HepG2 (cell line): ENCODE results near the gene PHF10. TPM values are rescaled to one million over a fixed set of nuclear protein-coding genes. Genes with fewer than 3 reads are reported as not detected.
A peak's percentile ranks its signal among the peaks of the same experiment; 100 is the strongest.

Experiments
- ARID2 ChIP-seq: sonication (generic); formaldehyde crosslinking; IDR thresholded peaks from 2 replicates; pipeline ENCODE4 v1.8.1; 2022; ENCODE audit warnings: mild to moderate bottlenecking, missing genetic modification reagents, borderline replicate concordance
- ATF1 ChIP-seq: IDR thresholded peaks from 2 replicates; pipeline ENCODE4 v1.6.1; 2016; ENCODE audit warnings: mild to moderate bottlenecking, control low read depth
- CHCHD3 ChIP-seq: sonication (generic); formaldehyde crosslinking; IDR thresholded peaks from 2 replicates; pipeline ENCODE4 v1.8.0; 2022; ENCODE audit warnings: mild to moderate bottlenecking, missing genetic modification reagents, moderate library complexity
- FOXK1 ChIP-seq: sonication (generic); formaldehyde crosslinking; IDR thresholded peaks from 2 replicates; pipeline ENCODE4 v1.4.0; 2020; ENCODE audit warnings: low read depth, missing genetic modification reagents, borderline replicate concordance
- GATAD1 ChIP-seq: IDR thresholded peaks from 2 replicates; pipeline ENCODE4 v1.6.1; 2016; ENCODE audit warnings: missing genetic modification reagents, missing compliant biosample characterization
- HNRNPH1 ChIP-seq: fragments of 200-400 bp; formaldehyde crosslinking; optimal IDR thresholded peaks from 2 replicates; pipeline ENCODE3; 2017; ENCODE audit warnings: mild to moderate bottlenecking, low read depth, low read length
- MEIS1 ChIP-seq: sonication (generic); formaldehyde crosslinking; IDR thresholded peaks from 2 replicates; pipeline ENCODE4 v1.9.0; 2021; ENCODE audit warnings: mild to moderate bottlenecking, missing genetic modification reagents, moderate library complexity, borderline replicate concordance
- NR2F2 ChIP-seq: IDR thresholded peaks from 2 replicates; pipeline ENCODE4 v1.6.1; 2012; ENCODE audit warnings: low read depth, inconsistent platforms, borderline replicate concordance
- PRDM10 ChIP-seq: sonication (generic); formaldehyde crosslinking; IDR thresholded peaks from 2 replicates; pipeline ENCODE4 v1.4.0; 2020; ENCODE audit warnings: low read depth, missing genetic modification reagents
- SOX13 ChIP-seq, 3 experiments: fragments of 450-650 bp in 1 of 3; sonication (generic) in 1 of 3; formaldehyde crosslinking in 1 of 3; IDR thresholded peaks in 2 of 3; conservative IDR thresholded peaks in 1 of 3; 2 replicates each; pipeline versions ENCODE4 v1.5.0 to v1.6.1; 2016 to 2020; ENCODE audit warnings: antibody characterized with exemption in 1 of 3, mild to moderate bottlenecking in 1 of 3, missing compliant biosample characterization in 1 of 3, missing genetic modification reagents in 1 of 3, moderate library complexity in 1 of 3
- XRCC5 ChIP-seq: fragments of 200-400 bp; formaldehyde crosslinking; optimal IDR thresholded peaks from 2 replicates; pipeline ENCODE3; 2017; ENCODE audit warnings: mild to moderate bottlenecking, low read length
- ZNF207 ChIP-seq: fragments of 450-650 bp; IDR thresholded peaks from 2 replicates; pipeline ENCODE4 v1.6.1; 2016; ENCODE audit warnings: antibody characterized with exemption, borderline replicate concordance
- ZNF512B ChIP-seq: sonication (generic); formaldehyde crosslinking; IDR thresholded peaks from 2 replicates; pipeline ENCODE4 v1.5.1; 2020; ENCODE audit warnings: missing genetic modification reagents, mild to moderate bottlenecking, borderline replicate concordance
- ZNF609 ChIP-seq: sonication (generic); formaldehyde crosslinking; IDR thresholded peaks from 2 replicates; pipeline ENCODE4 v1.4.0; 2020; ENCODE audit warnings: mild to moderate bottlenecking, missing genetic modification reagents, borderline replicate concordance
- ZNF75D ChIP-seq: sonication (generic); formaldehyde crosslinking; IDR thresholded peaks from 2 replicates; pipeline ENCODE4 v1.8.1; 2023; ENCODE audit warnings: missing genetic modification reagents, mild to moderate bottlenecking, borderline replicate concordance
- ZNF772 ChIP-seq: sonication (generic); formaldehyde crosslinking; IDR thresholded peaks from 2 replicates; pipeline ENCODE4 v1.5.0; 2020; ENCODE audit warnings: mild to moderate bottlenecking, missing genetic modification reagents
- polyA plus RNA-seq, 8 experiments: library from polyadenylated mRNA; depleted of rRNA in 3 of 8; stranded (reverse) in 7 of 8; unstranded in 1 of 8; fragments of >200 nt; fragmentation: Illumina TruSeq in 4 of 8; extraction: Trizol in 4 of 8; gene quantifications; 2 replicates each; pipeline versions ENCODE4 v1.2.1 to v1.2.3, GENCODE V29; 2011 to 2016; ENCODE audit warnings: low read depth in 4 of 8, missing spikeins in 1 of 8, mixed read lengths in 1 of 8; ENCODE audit not compliant: insufficient read depth in 1 of 8
- total RNA-seq, 5 experiments: library from RNA; depleted of rRNA; stranded (reverse); fragments of >200 nt; fragmentation: Illumina TruSeq; extraction: Trizol; gene quantifications; 2 replicates each; pipeline ENCODE4 v1.2.3, GENCODE V29; 2016; ENCODE audit warnings: low read depth in 1 of 5

Gene PHF10
- total and polyA plus RNA-seq, 2 of the 13 experiments (the other 11 are each of a cell fraction or from before 2014, with no cell fraction given): 42.1 to 84.1 TPM

- TF ChIP-seq PRDM10 (CRISPR knock-in tag): no peak
- no peak for TF ChIP-seq SOX13 (IDR thresholded peaks at IDR 0.05)
- no peak for TF ChIP-seq SOX13 (CRISPR knock-in tag; conservative IDR thresholded peaks at IDR 0.05 in 1 of 2, IDR thresholded peaks at IDR 0.05 in 1 of 2)
- TF ChIP-seq ARID2 (CRISPR knock-in tag): no peak
- no peak for TF ChIP-seq CHCHD3 (CRISPR knock-in tag)
- TF ChIP-seq ZNF207: no peak
- TF ChIP-seq ZNF512B: no peak
- TF ChIP-seq ZNF609 (CRISPR knock-in tag): no peak
- no peak for TF ChIP-seq MEIS1 (CRISPR knock-in tag)
- peak; percentile 13 for TF ChIP-seq XRCC5
- TF ChIP-seq NR2F2: no peak
- TF ChIP-seq ATF1 (CRISPR knock-in tag): no peak
- no peak for TF ChIP-seq FOXK1 (CRISPR knock-in tag)
- no peak for TF ChIP-seq ZNF772 (CRISPR knock-in tag)
- TF ChIP-seq ZNF75D (CRISPR knock-in tag): no peak
- no peak for TF ChIP-seq GATAD1
- TF ChIP-seq HNRNPH1: no peak
These were observed 945 bp downstream of the PHF10 start (continued) for GRCh38 chr6:169723200-169723909.
